GM23248 (cell line): ENCODE data around the gene PCLO. TPM values are rescaled to one million over a fixed set of nuclear protein-coding genes. Genes with fewer than 3 reads are reported as not detected.

Source experiments
- DNase-seq: peaks from one replicate; pipeline ENCODE4 v3.0.0-alpha.2; 2015
- H2AFZ ChIP-seq: fragments of 200-600 bp; sonication (generic); 2 replicates; pipeline ENCODE4 v1.6.1; 2016; ENCODE audit warnings: antibody characterized with exemption
- H3F3A ChIP-seq: fragments of 200-600 bp; sonication (generic); 2 replicates; pipeline ENCODE4 v1.6.1; 2016; ENCODE audit warnings: mild to moderate bottlenecking, antibody characterized with exemption, mixed run types; ENCODE audit not compliant: insufficient read depth
- H3K27ac ChIP-seq: fragments of 200-600 bp; sonication (generic); 2 replicates; pipeline ENCODE4 v1.5.1; 2016; ENCODE audit warnings: mild to moderate bottlenecking
- H3K27me3 ChIP-seq: fragments of 200-600 bp; sonication (generic); replicated peaks from 2 replicates; pipeline ENCODE4 v1.6.1; 2016; ENCODE audit warnings: mild to moderate bottlenecking; ENCODE audit not compliant: insufficient read depth
- H3K36me3 ChIP-seq: fragments of 200-600 bp; sonication (generic); 2 replicates; pipeline ENCODE4 v1.6.1; 2016; ENCODE audit warnings: low read depth, mild to moderate bottlenecking
- H3K4me1 ChIP-seq: fragments of 200-600 bp; sonication (generic); 2 replicates; pipeline ENCODE4 v1.6.1; 2016; ENCODE audit warnings: mild to moderate bottlenecking; ENCODE audit not compliant: insufficient read depth
- H3K4me2 ChIP-seq: fragments of 200-600 bp; sonication (generic); one replicate; pipeline ENCODE4 v1.6.1; 2016; ENCODE audit warnings: mild to moderate bottlenecking; ENCODE audit not compliant: unreplicated experiment
- H3K4me3 ChIP-seq: fragments of 200-600 bp; sonication (generic); 2 replicates; pipeline ENCODE4 v1.5.1; 2016; ENCODE audit warnings: mild to moderate bottlenecking
- H3K79me2 ChIP-seq: fragments of 200-600 bp; sonication (generic); 2 replicates; pipeline ENCODE4 v1.6.1; 2016; ENCODE audit warnings: mild to moderate bottlenecking; ENCODE audit not compliant: insufficient read depth
- H3K9ac ChIP-seq: fragments of 200-600 bp; sonication (generic); 2 replicates; pipeline ENCODE4 v1.6.1; 2016; ENCODE audit warnings: mild to moderate bottlenecking
- H3K9me2 ChIP-seq: fragments of 200-600 bp; sonication (generic); 2 replicates; pipeline ENCODE4 v1.6.1; 2016; ENCODE audit warnings: mixed run types, mild to moderate bottlenecking, moderate library complexity; ENCODE audit not compliant: insufficient read depth
- H3K9me3 ChIP-seq: fragments of 200-600 bp; sonication (generic); one replicate; pipeline ENCODE4 v1.6.1; 2017; ENCODE audit warnings: low read depth
- H4K20me1 ChIP-seq: fragments of 200-600 bp; sonication (generic); 2 replicates; pipeline ENCODE4 v1.6.0; 2016; ENCODE audit not compliant: insufficient read depth
- EZH2 ChIP-seq: fragments of 200-600 bp; sonication (generic); IDR thresholded peaks from 2 replicates; pipeline ENCODE4 v1.6.1; 2018; ENCODE audit warnings: antibody characterized with exemption, mild to moderate bottlenecking; ENCODE audit not compliant: insufficient read depth, poor library complexity, severe bottlenecking
- EZH2phosphoT487 ChIP-seq: fragments of 200-600 bp; sonication (generic); IDR thresholded peaks from 2 replicates; pipeline ENCODE4 v1.6.1; 2018; ENCODE audit warnings: antibody characterized with exemption, moderate library complexity, mild to moderate bottlenecking, low read depth; ENCODE audit not compliant: insufficient read depth
- WGBS, 2 experiments: methylation state at CpG; one replicate each; pipeline ENCODE4 v1.1.6; 2015 to 2017; ENCODE audit warnings: low lambda C conversion rate in 2 of 2, low coverage in 1 of 2; ENCODE audit errors: missing lambda C conversion rate in 2 of 2; 5-methylcytosine and 5-hydroxymethylcytosine counted together
- in situ Hi-C: fragments of 300-500 bp; cut with MboI; formaldehyde crosslinking; loops from 2 replicates; pipeline ENCODE4 v1.15.0; 2020
- polyA plus RNA-seq: library from polyadenylated mRNA; unstranded; fragments of >200 nt; fragmentation: Nextera tagmentation; extraction: Ambion mirVana; gene quantifications from 2 replicates; pipeline ENCODE4 v1.2.1, GENCODE V29; 2016
- total RNA-seq: library from RNA; depleted of rRNA; stranded (reverse); fragments of >200 nt; shearing (Covaris generic); gene quantifications from 2 replicates; pipeline ENCODE4 v1.2.3, GENCODE V29; 2014; rRNA removed

Gene PCLO, protein sequence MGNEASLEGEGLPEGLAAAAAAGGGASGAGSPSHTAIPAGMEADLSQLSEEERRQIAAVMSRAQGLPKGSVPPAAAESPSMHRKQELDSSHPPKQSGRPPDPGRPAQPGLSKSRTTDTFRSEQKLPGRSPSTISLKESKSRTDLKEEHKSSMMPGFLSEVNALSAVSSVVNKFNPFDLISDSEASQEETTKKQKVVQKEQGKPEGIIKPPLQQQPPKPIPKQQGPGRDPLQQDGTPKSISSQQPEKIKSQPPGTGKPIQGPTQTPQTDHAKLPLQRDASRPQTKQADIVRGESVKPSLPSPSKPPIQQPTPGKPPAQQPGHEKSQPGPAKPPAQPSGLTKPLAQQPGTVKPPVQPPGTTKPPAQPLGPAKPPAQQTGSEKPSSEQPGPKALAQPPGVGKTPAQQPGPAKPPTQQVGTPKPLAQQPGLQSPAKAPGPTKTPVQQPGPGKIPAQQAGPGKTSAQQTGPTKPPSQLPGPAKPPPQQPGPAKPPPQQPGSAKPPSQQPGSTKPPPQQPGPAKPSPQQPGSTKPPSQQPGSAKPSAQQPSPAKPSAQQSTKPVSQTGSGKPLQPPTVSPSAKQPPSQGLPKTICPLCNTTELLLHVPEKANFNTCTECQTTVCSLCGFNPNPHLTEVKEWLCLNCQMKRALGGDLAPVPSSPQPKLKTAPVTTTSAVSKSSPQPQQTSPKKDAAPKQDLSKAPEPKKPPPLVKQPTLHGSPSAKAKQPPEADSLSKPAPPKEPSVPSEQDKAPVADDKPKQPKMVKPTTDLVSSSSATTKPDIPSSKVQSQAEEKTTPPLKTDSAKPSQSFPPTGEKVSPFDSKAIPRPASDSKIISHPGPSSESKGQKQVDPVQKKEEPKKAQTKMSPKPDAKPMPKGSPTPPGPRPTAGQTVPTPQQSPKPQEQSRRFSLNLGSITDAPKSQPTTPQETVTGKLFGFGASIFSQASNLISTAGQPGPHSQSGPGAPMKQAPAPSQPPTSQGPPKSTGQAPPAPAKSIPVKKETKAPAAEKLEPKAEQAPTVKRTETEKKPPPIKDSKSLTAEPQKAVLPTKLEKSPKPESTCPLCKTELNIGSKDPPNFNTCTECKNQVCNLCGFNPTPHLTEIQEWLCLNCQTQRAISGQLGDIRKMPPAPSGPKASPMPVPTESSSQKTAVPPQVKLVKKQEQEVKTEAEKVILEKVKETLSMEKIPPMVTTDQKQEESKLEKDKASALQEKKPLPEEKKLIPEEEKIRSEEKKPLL (N-terminal part only)
- total RNA-seq = not detected in 2 replicates
- 0.04 TPM in 1 of 2 replicates, not detected in the other for polyA plus RNA-seq

- Histone ChIP-seq H3K36me3 (no peaks in the 10 kb centered on the region), H3K4me2 (peak within 1 kb of the TSS; percentile 61), H3K9me2 (no peaks in the 10 kb centered on the region), H3K4me1 (no peaks in the 10 kb centered on the region), H2AFZ (peak within 1 kb of the TSS; percentile 60), H3K4me3 (peak within 1 kb of the TSS; percentile 70), H3F3A (no peaks in the 10 kb centered on the region), H3K79me2 (no peaks in the 10 kb centered on the region), H3K9ac (peak within 1 kb of the TSS; percentile 6; the same call in 1 of the 2 replicates), H3K27ac (no peak within 1 kb of the TSS), H4K20me1 (no peaks in the 10 kb centered on the region), H3K9me3 (no peaks in the 10 kb centered on the region), H3K27me3 (peaks cover 22% of the 10 kb centered on the region; the same call in 1 of the 2 replicates)
- peak; percentile 53 for DNase-seq
- TF ChIP-seq EZH2 (no peak), EZH2phosphoT487 (no peak)
- in situ Hi-C loops = no loop called here
- WGBS, 2 experiments = 2% methylated on average over 65 to 69 of the region's 77 CpGs
These were observed at the start of gene PCLO for GRCh38 chr7:83162402-83163256. Gene PCLO (minus strand): TSS chr7:83162884. CDS start chr7:83162592, 292 bp downstream.

- H3K9me2 ChIP-seq = no peaks in the 10 kb centered on the region
- H3K4me3 ChIP-seq = no peak overlapping the region
- no peaks in the 10 kb centered on the region for H4K20me1 ChIP-seq
- H3F3A ChIP-seq = no peaks in the 10 kb centered on the region
- no peak overlapping the region for H2AFZ ChIP-seq
- no peaks in the 10 kb centered on the region for H3K79me2 ChIP-seq
- no peak for DNase-seq
- no peaks in the 10 kb centered on the region for H3K36me3 ChIP-seq
- WGBS, 2 experiments = 89 to 94% methylated on average over 1 of the region's 1 CpG
- no peak overlapping the region for H3K27ac ChIP-seq
- no peaks in the 10 kb centered on the region for H3K4me1 ChIP-seq
- no peaks in the 10 kb centered on the region for H3K27me3 ChIP-seq
- in situ Hi-C loops = no loop called here
- H3K9me3 ChIP-seq = no peaks in the 10 kb centered on the region
- H3K9ac ChIP-seq = no peak overlapping the region
- H3K4me2 ChIP-seq = no peak overlapping the region
- TF ChIP-seq EZH2phosphoT487 (no peak), EZH2 (no peak)
These were observed 49.0 kb upstream of the PCLO start for GRCh38 chr7:83211685-83212084.

DNA sequence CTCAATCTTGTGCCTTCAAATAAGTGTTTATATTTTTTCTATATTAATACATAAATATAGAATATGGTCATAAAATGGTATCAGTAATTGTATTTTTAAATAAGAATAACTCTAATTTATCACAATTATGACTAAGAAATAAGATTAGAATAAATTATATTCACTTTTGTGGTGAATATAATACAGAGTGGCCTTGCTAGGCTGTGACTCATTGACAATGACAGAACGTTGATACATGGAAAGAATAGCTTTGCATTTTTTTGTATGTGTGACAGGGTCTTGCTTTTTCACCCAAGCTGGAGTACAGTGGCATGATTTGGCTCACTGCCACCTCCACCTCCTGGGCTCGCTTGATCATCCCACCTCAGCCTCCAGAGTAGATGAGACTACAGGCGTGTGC is 47.8 kb upstream of the PCLO start:
- H3K27me3 ChIP-seq = no peaks in the 10 kb centered on the region
- H4K20me1 ChIP-seq = no peaks in the 10 kb centered on the region
- no peak overlapping the region for H3K9ac ChIP-seq
- H3K4me3 ChIP-seq = no peak overlapping the region
- H3K4me2 ChIP-seq = no peak overlapping the region
- no peaks in the 10 kb centered on the region for H3K9me3 ChIP-seq
- H3K27ac ChIP-seq = no peak overlapping the region
- H3K36me3 ChIP-seq = no peaks in the 10 kb centered on the region
- H3K9me2 ChIP-seq = no peaks in the 10 kb centered on the region
- no peaks in the 10 kb centered on the region for H3K4me1 ChIP-seq
- no peaks in the 10 kb centered on the region for H3K79me2 ChIP-seq
- no peaks in the 10 kb centered on the region for H3F3A ChIP-seq
- WGBS, 2 experiments = 45 to 57% methylated on average over 3 of the region's 3 CpGs
- no peak for DNase-seq
- in situ Hi-C loops = no loop called here
- H2AFZ ChIP-seq = no peak overlapping the region
- no peak for TF ChIP-seq EZH2phosphoT487
